Psoas muscle (tissue), 8 donors: Measurements from ENCODE around the gene TGDS. TPM values are rescaled to one million over a fixed set of nuclear protein-coding genes. Genes with fewer than 3 reads are reported as not detected.

Experiments used
- ATAC-seq, 4 donors: fragments of 200-7000 bp; cut with Tn5 transposase; one replicate each; pipeline ENCODE4 v1.9.1; 2020; ENCODE audit warnings: moderate library complexity in 3 of 4, mild to moderate bottlenecking in 2 of 4
- DNase-seq, 2 donors: peaks; one replicate each; pipeline ENCODE4 v3.0.0-alpha.2; 2020
- H3K27ac ChIP-seq: fragments of 200-600 bp; one replicate; pipeline ENCODE4 v1.8.0; 2022
- H3K27me3 ChIP-seq, 3 donors: fragments of 200-600 bp in 1 of 3; one replicate each; pipeline versions ENCODE4 v1.6.1 to v1.8.0; 2013 to 2022; ENCODE audit warnings: low read length in 2 of 3, mild to moderate bottlenecking in 2 of 3, moderate library complexity in 1 of 3; ENCODE audit not compliant: insufficient read depth in 3 of 3
- H3K36me3 ChIP-seq, 2 donors: fragments of 200-600 bp in 1 of 2; one replicate each; pipeline versions ENCODE4 v1.6.1 to v1.8.0; 2013 to 2022; ENCODE audit warnings: low read depth in 1 of 2, mild to moderate bottlenecking in 1 of 2, moderate library complexity in 1 of 2; ENCODE audit not compliant: insufficient read depth in 1 of 2
- H3K4me1 ChIP-seq: fragments of 200-600 bp; one replicate; pipeline ENCODE4 v1.8.0; 2022
- H3K4me3 ChIP-seq: fragments of 200-600 bp; one replicate; pipeline ENCODE4 v1.8.0; 2022; ENCODE audit warnings: mild to moderate bottlenecking
- H3K9me3 ChIP-seq: fragments of 200-600 bp; one replicate; pipeline ENCODE4 v1.8.0; 2022
- WGBS, 3 donors: extraction: QIAGEN DNeasy Blood & Tissue Kit; methylation state at CpG; one replicate each; pipeline versions ENCODE4 v1.1.6 to v1.1.7; 2013; 5-methylcytosine and 5-hydroxymethylcytosine counted together
- intact Hi-C, 2 donors: fragments of 100-400 bp; cut with DNase I; formaldehyde crosslinking; loops; one replicate each; pipeline versions ENCODE4 v1.11.0 to v1.14.2; 2022
- polyA plus RNA-seq, 3 donors: library from polyadenylated mRNA; stranded (reverse); fragments of 200-250 nt; gene quantifications; one replicate each; pipeline ENCODE4 v1.2.3, GENCODE V29; 2013
- total RNA-seq, 4 donors: library from RNA; stranded (reverse); fragmentation: NEBNext Ultra II Directional in 2 of 4; extraction: Animal tissue kit (Norgen Biotek cat#: 25700) in 2 of 4; gene quantifications; one replicate each; pipeline versions ENCODE4 v1.2.1 to v1.2.4, GENCODE V29; 2021 to 2023
- TF ChIP-seq, protein P1 (sequence below): fragments of 200-600 bp; IDR thresholded peaks from one replicate; pipeline ENCODE4 v1.8.0; 2022; ENCODE audit warnings: antibody characterized with exemption
- donor health status: healthy with polysubstance abuse.
- donor health status: DM: no; HTN: no; CAD: no; lungs with moderate emphysema.
- donor health status: Bipolar disorder and iron deficiency.
- donor health status: healthy.
- donor health status: DM: yes; HTN: yes; CAD: no.
- donor health status: DM: no; HTN: no; CAD: no.
- donor health status: DM: no; HTN: no; CAD: no.
- donor health status: DM: yes; HTN: yes; CAD: no.

Gene TGDS
- total and polyA plus RNA-seq, 7 donors = 2.4 to 6.2 (median 3.4) TPM

DNA sequence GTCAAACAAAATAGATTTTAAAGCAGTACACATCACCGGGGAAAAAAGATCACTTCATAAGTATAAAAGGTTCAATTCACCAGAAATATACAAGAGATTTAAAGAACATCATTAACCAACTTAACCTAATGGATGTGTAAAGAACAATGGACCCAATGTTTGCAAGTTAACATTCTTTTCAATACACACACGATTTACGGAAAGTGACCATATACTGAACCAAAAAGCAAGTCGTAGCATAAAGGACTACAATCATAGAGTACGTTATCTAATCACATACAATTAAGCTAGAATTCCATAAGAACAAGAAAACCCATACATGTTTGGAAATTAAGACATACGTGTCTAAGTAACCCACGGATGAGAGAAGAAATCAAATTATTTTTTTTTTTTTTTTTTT is 9.6 kb downstream of the TGDS start:
- Histone ChIP-seq H3K36me3 (peaks cover 8 to 60% of the 10 kb centered on the region in 2 donors), H3K4me3 (no peak overlapping the region), H3K4me1 (no peaks in the 10 kb centered on the region), H3K27me3 (no peaks in the 10 kb centered on the region), H3K27ac (no peak overlapping the region), H3K9me3 (no peaks in the 10 kb centered on the region)
- DNase-seq = no peak
- intact Hi-C loops = no loop called here
- TF ChIP-seq, protein P1, sequence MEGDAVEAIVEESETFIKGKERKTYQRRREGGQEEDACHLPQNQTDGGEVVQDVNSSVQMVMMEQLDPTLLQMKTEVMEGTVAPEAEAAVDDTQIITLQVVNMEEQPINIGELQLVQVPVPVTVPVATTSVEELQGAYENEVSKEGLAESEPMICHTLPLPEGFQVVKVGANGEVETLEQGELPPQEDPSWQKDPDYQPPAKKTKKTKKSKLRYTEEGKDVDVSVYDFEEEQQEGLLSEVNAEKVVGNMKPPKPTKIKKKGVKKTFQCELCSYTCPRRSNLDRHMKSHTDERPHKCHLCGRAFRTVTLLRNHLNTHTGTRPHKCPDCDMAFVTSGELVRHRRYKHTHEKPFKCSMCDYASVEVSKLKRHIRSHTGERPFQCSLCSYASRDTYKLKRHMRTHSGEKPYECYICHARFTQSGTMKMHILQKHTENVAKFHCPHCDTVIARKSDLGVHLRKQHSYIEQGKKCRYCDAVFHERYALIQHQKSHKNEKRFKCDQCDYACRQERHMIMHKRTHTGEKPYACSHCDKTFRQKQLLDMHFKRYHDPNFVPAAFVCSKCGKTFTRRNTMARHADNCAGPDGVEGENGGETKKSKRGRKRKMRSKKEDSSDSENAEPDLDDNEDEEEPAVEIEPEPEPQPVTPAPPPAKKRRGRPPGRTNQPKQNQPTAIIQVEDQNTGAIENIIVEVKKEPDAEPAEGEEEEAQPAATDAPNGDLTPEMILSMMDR = no peak
- no peak for ATAC-seq
- WGBS, 3 donors = 91 to 94% (median 92%) methylated on average over 7 of the region's 7 CpGs

DNA sequence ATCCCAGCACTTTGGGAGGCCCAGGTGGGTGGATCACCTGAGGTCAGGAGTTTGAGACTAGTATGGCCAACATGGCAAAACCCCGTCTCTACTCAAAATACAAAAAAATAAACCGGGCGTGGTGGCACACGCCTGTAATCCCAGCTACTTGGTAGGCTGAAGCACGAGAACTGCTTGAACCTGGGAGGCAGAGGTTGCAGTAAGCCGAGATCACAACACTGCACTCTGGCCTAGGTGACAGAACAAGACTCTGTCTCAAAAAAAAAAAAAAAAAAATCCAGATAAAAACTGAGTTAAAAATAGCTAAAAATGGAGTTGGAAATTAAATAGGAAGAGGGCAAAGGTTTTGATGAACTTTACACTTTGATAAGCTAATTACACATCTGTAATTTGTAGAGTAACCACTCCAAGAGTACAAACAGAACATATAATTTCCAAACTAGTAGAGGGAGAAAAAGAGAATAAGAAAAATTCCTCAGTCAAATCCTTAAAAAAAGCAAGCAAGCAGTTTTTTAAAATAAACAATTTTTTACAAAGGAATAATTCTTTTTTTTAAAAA is 10.3 kb downstream of the TGDS start:
- TF ChIP-seq, protein P1 = no peak
- Histone ChIP-seq H3K27ac (no peak overlapping the region), H3K27me3 (no peaks in the 10 kb centered on the region), H3K4me1 (no peaks in the 10 kb centered on the region), H3K36me3 (peaks cover 8 to 60% of the 10 kb centered on the region in 2 donors), H3K4me3 (no peak overlapping the region), H3K9me3 (no peaks in the 10 kb centered on the region)
- DNase-seq (no peak), ATAC-seq (no peak)
- WGBS, 3 donors = 92 to 99% (median 96%) methylated on average over 6 of the region's 6 CpGs
- intact Hi-C loops = no loop called here

DNA sequence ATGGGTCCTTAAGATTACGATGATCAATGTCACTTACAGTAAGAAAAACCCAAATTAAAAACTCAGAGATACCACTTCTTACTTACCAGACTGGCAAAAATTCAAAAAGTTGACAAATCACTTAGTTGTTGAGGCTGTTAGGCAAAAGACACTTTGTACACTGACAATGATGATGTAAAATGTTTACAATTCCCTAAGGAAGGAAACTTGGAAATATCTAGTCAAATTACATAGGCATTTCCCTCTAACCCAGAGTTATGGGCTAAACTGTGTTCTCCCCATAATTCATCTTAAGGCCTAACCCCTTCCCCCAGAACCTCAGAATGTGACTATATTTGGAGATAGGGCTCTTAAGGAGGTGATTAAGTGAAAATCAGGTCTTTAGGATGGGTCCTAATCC is 12.0 kb downstream of the TGDS start:
- no peaks in the 10 kb centered on the region for H3K4me1 ChIP-seq
- ATAC-seq (no peak), DNase-seq (no peak)
- no peak overlapping the region for H3K4me3 ChIP-seq
- H3K9me3 ChIP-seq = no peaks in the 10 kb centered on the region
- TF ChIP-seq, protein P1 = no peak
- peaks cover 12 to 64% of the 10 kb centered on the region in 2 donors for H3K36me3 ChIP-seq
- H3K27me3 ChIP-seq = no peaks in the 10 kb centered on the region
- no peak overlapping the region for H3K27ac ChIP-seq
- WGBS, 3 donors = 94 to 100% (median 100%) methylated on average over 1 of the region's 1 CpG
- intact Hi-C loops = no loop called here

GRCh38 chr13:94579063-94579462 is 16.9 kb downstream of the TGDS start:
- TF ChIP-seq, protein P1 = no peak
- 82 to 95% (median 93%) methylated on average over 1 of the region's 1 CpG for WGBS, 3 donors
- H3K27ac ChIP-seq = no peak overlapping the region
- no peak for DNase-seq
- H3K36me3 ChIP-seq = peaks cover 12 to 94% of the 10 kb centered on the region in 2 donors
- H3K4me3 ChIP-seq = no peak overlapping the region
- no peaks in the 10 kb centered on the region for H3K9me3 ChIP-seq
- intact Hi-C loops = no loop called here
- no peaks in the 10 kb centered on the region for H3K4me1 ChIP-seq
- no peaks in the 10 kb centered on the region for H3K27me3 ChIP-seq
- no peak for ATAC-seq

DNA sequence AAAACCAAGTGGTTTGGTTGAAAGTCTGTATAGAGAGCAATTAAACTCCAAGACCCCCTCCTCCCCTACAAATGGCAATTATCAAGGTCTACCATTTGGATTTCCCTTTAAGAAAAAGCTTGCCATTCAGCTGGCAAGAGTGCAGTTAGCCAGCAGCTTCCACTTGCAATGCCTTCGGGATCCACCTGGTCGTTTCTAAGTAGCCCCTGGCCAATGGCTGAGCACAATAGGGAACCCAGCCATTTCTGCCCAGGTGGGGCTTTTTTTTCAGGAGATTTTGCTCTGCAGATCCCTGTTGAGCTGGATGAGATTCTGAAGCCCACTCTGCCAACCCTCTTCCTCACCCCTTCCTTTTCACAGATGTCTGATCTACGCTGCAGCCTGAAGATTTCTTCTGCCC is 26.3 kb downstream of the TGDS start:
- TF ChIP-seq, protein P1 = no peak
- WGBS, 3 donors = 80 to 96% (median 90%) methylated on average over 3 of the region's 3 CpGs
- no peak overlapping the region for H3K27ac ChIP-seq
- ATAC-seq (no peak), DNase-seq (no peak)
- H3K36me3 ChIP-seq = peaks cover 16 to 52% of the 10 kb centered on the region in 2 donors
- H3K27me3 ChIP-seq = no peaks in the 10 kb centered on the region
- no peaks in the 10 kb centered on the region for H3K9me3 ChIP-seq
- intact Hi-C loops = no loop called here
- H3K4me3 ChIP-seq = no peak overlapping the region
- no peaks in the 10 kb centered on the region for H3K4me1 ChIP-seq
